Islet precursor cell (in vitro differentiated cells): Measurements from ENCODE around the gene HTRA2.

Source experiments
- DNase-seq: peaks from one replicate; pipeline ENCODE4 v3.0.0-alpha.2; 2018

Gene HTRA2

GRCh38 chr2:74501335-74502071, 28.2 kb upstream of the HTRA2 start:
- DNase-seq: peak; percentile 69

GRCh38 chr2:74502147-74502719, 27.5 kb upstream of the HTRA2 start:
- DNase-seq: no peak

- peak; percentile 97 for DNase-seq
Measured at GRCh38 chr2:74502720-74503505, 26.8 kb upstream of the HTRA2 start.

GRCh38 chr2:74503506-74504475, 25.9 kb upstream of the HTRA2 start:
- DNase-seq: no peak

GRCh38 chr2:74504591-74504990, 25.1 kb upstream of the HTRA2 start:
- no peak for DNase-seq

GRCh38 chr2:74505448-74506246, 24.1 kb upstream of the HTRA2 start:
- DNase-seq: no peak

- peak; percentile 99 for DNase-seq
Measured at GRCh38 chr2:74507145-74507925, 22.4 kb upstream of the HTRA2 start, which contains the start of gene PCGF1. TSS of gene PCGF1 (minus strand) at chr2:74507695. CDS start at chr2:74507668, 27 bp downstream.

GRCh38 chr2:74507926-74508520, 21.7 kb upstream of the HTRA2 start:
- peak; percentile 84 for DNase-seq

GRCh38 chr2:74510272-74510671, 19.5 kb upstream of the HTRA2 start:
- DNase-seq: no peak

GRCh38 chr2:74511104-74511989, 18.4 kb upstream of the HTRA2 start:
- no peak for DNase-seq

GRCh38 chr2:74512744-74513604, 16.8 kb upstream of the HTRA2 start:
- DNase-seq: no peak

- no peak for DNase-seq
Measured at GRCh38 chr2:74513605-74514367, 15.9 kb upstream of the HTRA2 start.

GRCh38 chr2:74514368-74515270, 15.1 kb upstream of the HTRA2 start, which contains the start of gene TLX2:
TSS of gene TLX2 (plus strand) at chr2:74514450. CDS start at chr2:74514807, 357 bp downstream.
- peak; percentile 67 for DNase-seq

GRCh38 chr2:74515271-74515980, 14.3 kb upstream of the HTRA2 start:
- DNase-seq: peak; percentile 67

GRCh38 chr2:74515981-74516633, 13.6 kb upstream of the HTRA2 start:
- DNase-seq: peak; percentile 72
